ENCODE results near the gene KIRREL2. TPM values are rescaled to one million over a fixed set of nuclear protein-coding genes. Genes with fewer than 3 reads are reported as not detected.

Gene KIRREL2
- total RNA-seq, 1 donor from 2014 or later = not detected

Other genes with a start within 250 kb of the KIRREL2 start
- gene HAUS5, start 244.2 kb upstream of the KIRREL2 start, total RNA-seq = 5.1 and 6.4 TPM in 2 replicates
- 38.9 and 40.0 TPM in 2 replicates for gene RBM42, start 227.9 kb upstream of the KIRREL2 start, total RNA-seq
- gene ETV2, start 215.2 kb upstream of the KIRREL2 start, total RNA-seq = not detected in 2 replicates
- 385 and 691 TPM in 2 replicates for gene COX6B1, start 208.6 kb upstream of the KIRREL2 start, total RNA-seq
- not detected in 2 replicates for gene UPK1A, start 190.4 kb upstream of the KIRREL2 start, total RNA-seq
- not detected in 2 replicates for gene ZBTB32, start 152.4 kb upstream of the KIRREL2 start, total RNA-seq
- gene KMT2B, start 138.9 kb upstream of the KIRREL2 start, total RNA-seq = 4.2 and 26.3 TPM in 2 replicates
- gene IGFLR1, start 114.5 kb upstream of the KIRREL2 start, total RNA-seq = 0.52 and 1.8 TPM in 2 replicates
- gene U2AF1L4, start 111.5 kb upstream of the KIRREL2 start, total RNA-seq = 5.6 and 7.2 TPM in 2 replicates
- 23.5 and 24.7 TPM in 2 replicates for gene PSENEN, start 111.3 kb upstream of the KIRREL2 start, total RNA-seq
- 2.6 and 6.4 TPM in 2 replicates for gene LIN37, start 108.3 kb upstream of the KIRREL2 start, total RNA-seq
- 0.52 and 0.65 TPM in 2 replicates for gene HSPB6, start 99.9 kb upstream of the KIRREL2 start, total RNA-seq
- gene PROSER3, start 98.7 kb upstream of the KIRREL2 start, total RNA-seq = 4.0 and 7.7 TPM in 2 replicates
- gene ARHGAP33, start 81.3 kb upstream of the KIRREL2 start, total RNA-seq = 0.17 and 5.1 TPM in 2 replicates
- gene PRODH2, start 44.1 kb upstream of the KIRREL2 start, total RNA-seq = 0.20 TPM in 1 of 2 replicates, not detected in the other
- gene NPHS1, start 4.4 kb upstream of the KIRREL2 start, total RNA-seq = not detected in 2 replicates
- gene APLP1, start 11.7 kb downstream of the KIRREL2 start, total RNA-seq = 0.52 and 2.9 TPM in 2 replicates
- gene NFKBID, start 43.6 kb downstream of the KIRREL2 start, total RNA-seq = 4.2 and 8.7 TPM in 2 replicates
- not detected in 2 replicates for gene HCST, start 45.6 kb downstream of the KIRREL2 start, total RNA-seq
- gene TYROBP, start 51.4 kb downstream of the KIRREL2 start, total RNA-seq = not detected in 2 replicates
- gene LRFN3, start 79.5 kb downstream of the KIRREL2 start, total RNA-seq = 0.52 and 6.3 TPM in 2 replicates
- 9.4 and 10.4 TPM in 2 replicates for gene SDHAF1, start 138.3 kb downstream of the KIRREL2 start, total RNA-seq
- 1.0 and 4.5 TPM in 2 replicates for gene SYNE4, start 151.9 kb downstream of the KIRREL2 start, total RNA-seq
- 10.6 and 11.8 TPM in 2 replicates for gene ALKBH6, start 157.3 kb downstream of the KIRREL2 start, total RNA-seq
- 1.2 and 15.2 TPM in 2 replicates for gene CLIP3, start 176.0 kb downstream of the KIRREL2 start, total RNA-seq
- 3.3 and 3.5 TPM in 2 replicates for gene THAP8, start 197.4 kb downstream of the KIRREL2 start, total RNA-seq
- 0.70 and 3.0 TPM in 2 replicates for gene WDR62, start 198.0 kb downstream of the KIRREL2 start, total RNA-seq